KMS-11 (cell line): ENCODE results near the gene BEGAIN.

Experiments
- H2AFZ ChIP-seq: fragments of 200-600 bp; sonication (generic); 2 replicates; pipeline ENCODE4 v1.6.1; 2016; ENCODE audit warnings: antibody characterized with exemption, mixed run types, low read depth
- H3K27ac ChIP-seq: fragments of 200-600 bp; sonication (generic); 2 replicates; pipeline ENCODE4 v1.6.1; 2016; ENCODE audit warnings: mild to moderate bottlenecking, mixed run types
- H3K27me3 ChIP-seq: fragments of 200-600 bp; sonication (generic); 2 replicates; pipeline ENCODE4 v1.6.1; 2017; ENCODE audit warnings: mild to moderate bottlenecking, low read depth, mixed run types, moderate library complexity; ENCODE audit not compliant: insufficient read depth
- H3K36me3 ChIP-seq: fragments of 200-600 bp; sonication (generic); 2 replicates; pipeline ENCODE4 v1.6.1; 2017; ENCODE audit warnings: mild to moderate bottlenecking, mixed run types; ENCODE audit not compliant: insufficient read depth
- H3K4me1 ChIP-seq: fragments of 200-600 bp; sonication (generic); 2 replicates; pipeline ENCODE4 v1.6.1; 2016; ENCODE audit warnings: mild to moderate bottlenecking, low read depth, mixed run types; ENCODE audit not compliant: poor library complexity, severe bottlenecking
- H3K4me2 ChIP-seq: fragments of 200-600 bp; sonication (generic); 2 replicates; pipeline ENCODE4 v1.7.0; 2016; ENCODE audit warnings: mild to moderate bottlenecking, mixed run types
- H3K4me3 ChIP-seq: fragments of 200-600 bp; sonication (generic); IDR thresholded peaks from 2 replicates; pipeline ENCODE4 v1.6.1; 2017; ENCODE audit warnings: low read depth, low read length, mixed read lengths; ENCODE audit not compliant: insufficient read depth
- H3K79me2 ChIP-seq: fragments of 200-600 bp; sonication (generic); 2 replicates; pipeline ENCODE4 v1.6.1; 2016; ENCODE audit warnings: low read depth, mixed run types; ENCODE audit not compliant: insufficient read depth
- H3K9ac ChIP-seq: fragments of 200-600 bp; sonication (generic); 2 replicates; pipeline ENCODE4 v1.6.1; 2016; ENCODE audit warnings: mild to moderate bottlenecking, mixed run types
- H4K20me1 ChIP-seq: fragments of 200-600 bp; sonication (generic); 2 replicates; pipeline ENCODE4 v1.6.1; 2016; ENCODE audit warnings: mild to moderate bottlenecking, mixed run types; ENCODE audit not compliant: insufficient read depth
- CTCF ChIP-seq: fragments of 200-600 bp; sonication (generic); conservative IDR thresholded peaks from 2 replicates; pipeline ENCODE4 v1.6.1; 2017; ENCODE audit warnings: low read depth, mild to moderate bottlenecking, antibody characterized with exemption, low read length, moderate library complexity, mixed read lengths

The BEGAIN gene

GRCh38 chr14:100568998-100569733 lies 18.1 kb downstream of the BEGAIN start:
- H3K79me2 ChIP-seq, result no peaks in the 10 kb centered on the region
- H3K4me1 ChIP-seq, result no peaks in the 10 kb centered on the region
- no peaks in the 10 kb centered on the region for H4K20me1 ChIP-seq
- H3K9ac ChIP-seq, result no peak overlapping the region
- TF ChIP-seq CTCF, result no peak
- H3K27ac ChIP-seq, result no peak overlapping the region
- peaks cover 48% of the 10 kb centered on the region; the same call in 1 of the 2 replicates for H3K27me3 ChIP-seq
- no peaks in the 10 kb centered on the region for H3K36me3 ChIP-seq
- H3K4me3 ChIP-seq, result no peak overlapping the region
- no peak overlapping the region for H3K4me2 ChIP-seq
- no peak overlapping the region for H2AFZ ChIP-seq

- Histone ChIP-seq H4K20me1 (no peaks in the 10 kb centered on the region), H3K4me1 (no peaks in the 10 kb centered on the region), H3K27me3 (peaks cover 55% of the 10 kb centered on the region), H3K36me3 (no peaks in the 10 kb centered on the region), H3K4me2 (no peak overlapping the region), H3K27ac (no peak overlapping the region), H2AFZ (no peak overlapping the region), H3K9ac (no peak overlapping the region), H3K4me3 (no peak overlapping the region), H3K79me2 (no peaks in the 10 kb centered on the region)
- TF ChIP-seq CTCF, result no peak
These were observed 18.8 kb downstream of the BEGAIN start for GRCh38 chr14:100568164-100568997.

DNA sequence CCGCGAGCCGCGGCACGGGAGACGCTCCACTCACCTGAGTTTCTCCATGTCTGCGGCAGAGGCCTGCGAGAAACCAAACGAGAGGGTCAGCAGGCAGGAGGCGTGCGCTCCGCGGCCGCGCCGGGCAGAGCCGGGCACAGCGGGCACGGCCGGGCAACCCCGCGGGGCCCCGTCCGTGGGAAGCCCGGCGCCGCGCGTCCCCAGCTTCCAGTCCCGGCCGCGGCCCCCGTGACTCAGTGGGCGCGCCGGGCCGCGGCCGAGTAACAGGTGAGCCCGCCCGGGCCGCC lies 19.4 kb downstream of the BEGAIN start:
- no peak overlapping the region for H3K4me2 ChIP-seq
- no peak overlapping the region for H3K27ac ChIP-seq
- no peak overlapping the region for H2AFZ ChIP-seq

More for the DNA sequence above, 19.4 kb downstream of the BEGAIN start:
- no peak for TF ChIP-seq CTCF
- H3K9ac ChIP-seq, result no peak overlapping the region
- peaks cover 61% of the 10 kb centered on the region for H3K27me3 ChIP-seq
- no peaks in the 10 kb centered on the region for H3K36me3 ChIP-seq
- no peaks in the 10 kb centered on the region for H3K79me2 ChIP-seq
- H4K20me1 ChIP-seq, result no peaks in the 10 kb centered on the region
- no peaks in the 10 kb centered on the region for H3K4me1 ChIP-seq
- H3K4me3 ChIP-seq, result no peak overlapping the region
